ENCODE data around the gene FBXW8.

The FBXW8 gene

DNA sequence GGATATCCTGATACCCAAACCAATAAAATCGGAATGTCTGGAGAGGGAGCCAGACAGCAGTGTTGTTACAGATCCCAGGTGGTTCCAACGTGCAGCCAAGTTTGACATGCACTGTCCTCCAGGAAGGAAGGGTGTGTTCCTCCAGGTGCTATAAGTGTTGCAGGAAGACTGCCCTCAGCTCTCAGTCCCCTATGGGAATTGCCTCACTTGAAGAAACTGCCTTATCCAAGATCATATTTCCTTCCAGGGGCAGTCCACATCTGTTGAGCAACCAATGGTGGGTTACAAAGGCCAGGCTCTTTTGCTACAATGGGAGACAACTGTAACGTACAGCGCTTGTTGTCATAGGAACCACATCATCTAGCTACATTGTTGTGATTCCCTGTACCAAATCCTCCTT lies 13.3 kb upstream of the FBXW8 start:
- TF ChIP-seq, protein P1, sequence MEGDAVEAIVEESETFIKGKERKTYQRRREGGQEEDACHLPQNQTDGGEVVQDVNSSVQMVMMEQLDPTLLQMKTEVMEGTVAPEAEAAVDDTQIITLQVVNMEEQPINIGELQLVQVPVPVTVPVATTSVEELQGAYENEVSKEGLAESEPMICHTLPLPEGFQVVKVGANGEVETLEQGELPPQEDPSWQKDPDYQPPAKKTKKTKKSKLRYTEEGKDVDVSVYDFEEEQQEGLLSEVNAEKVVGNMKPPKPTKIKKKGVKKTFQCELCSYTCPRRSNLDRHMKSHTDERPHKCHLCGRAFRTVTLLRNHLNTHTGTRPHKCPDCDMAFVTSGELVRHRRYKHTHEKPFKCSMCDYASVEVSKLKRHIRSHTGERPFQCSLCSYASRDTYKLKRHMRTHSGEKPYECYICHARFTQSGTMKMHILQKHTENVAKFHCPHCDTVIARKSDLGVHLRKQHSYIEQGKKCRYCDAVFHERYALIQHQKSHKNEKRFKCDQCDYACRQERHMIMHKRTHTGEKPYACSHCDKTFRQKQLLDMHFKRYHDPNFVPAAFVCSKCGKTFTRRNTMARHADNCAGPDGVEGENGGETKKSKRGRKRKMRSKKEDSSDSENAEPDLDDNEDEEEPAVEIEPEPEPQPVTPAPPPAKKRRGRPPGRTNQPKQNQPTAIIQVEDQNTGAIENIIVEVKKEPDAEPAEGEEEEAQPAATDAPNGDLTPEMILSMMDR (IDR thresholded peaks at IDR 0.05; ENCODE audit: low read depth, low read length, missing control alignments): no peak
- no peak overlapping the region for H3K4me3 ChIP-seq (ENCODE audit: low read depth, low read length)
- no peak for DNase-seq (ENCODE audit: low read depth)

DNA sequence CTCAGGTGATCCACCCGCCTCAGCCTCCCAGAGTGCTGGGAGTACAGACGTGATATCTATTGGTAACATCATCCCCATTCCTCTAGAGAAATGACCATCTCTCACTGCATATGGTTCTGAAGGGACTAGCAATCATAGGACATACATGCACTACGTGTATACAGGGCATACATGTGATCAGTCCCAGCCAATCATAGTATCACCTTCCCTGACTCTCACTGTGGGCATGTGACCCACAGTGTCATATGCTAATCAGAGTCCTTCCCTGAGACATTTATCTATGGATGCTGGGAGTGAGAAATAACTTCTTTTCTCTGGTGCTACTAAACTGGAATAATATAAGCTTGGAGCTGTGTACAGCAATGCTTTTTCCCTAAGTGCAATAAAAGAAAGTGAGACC lies 12.1 kb upstream of the FBXW8 start:
- no peak for DNase-seq (ENCODE audit: low read depth)

DNA sequence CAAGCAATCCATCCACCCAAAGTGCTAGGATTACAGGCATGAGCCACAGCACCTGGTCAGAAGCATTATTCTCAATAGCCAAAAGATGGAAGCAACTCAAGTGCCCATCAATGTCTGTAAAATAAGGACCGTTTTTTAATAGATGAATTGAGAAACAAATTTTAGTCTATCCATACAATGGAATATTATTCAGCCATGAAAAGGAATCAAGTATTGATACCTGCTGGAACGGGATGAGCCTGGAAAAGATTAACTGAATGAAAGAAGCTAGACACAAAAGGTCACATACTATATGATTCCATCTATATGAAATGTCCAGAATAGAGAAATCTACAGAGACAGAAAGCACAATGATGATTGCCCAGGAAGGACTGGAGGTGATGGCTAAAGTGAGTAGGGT lies 9.1 kb upstream of the FBXW8 start:
- no peak overlapping the region for H3K4me3 ChIP-seq (ENCODE audit: low read depth, low read length)
- TF ChIP-seq, protein P1 (IDR thresholded peaks at IDR 0.05; ENCODE audit: low read depth, low read length, missing control alignments): no peak
- no peak for DNase-seq (ENCODE audit: low read depth)

More for the DNA sequence above, 12.1 kb upstream of the FBXW8 start:
- TF ChIP-seq, protein P1 (IDR thresholded peaks at IDR 0.05; ENCODE audit: low read depth, low read length, missing control alignments): no peak
- no peak overlapping the region for H3K4me3 ChIP-seq (ENCODE audit: low read depth, low read length)

DNA sequence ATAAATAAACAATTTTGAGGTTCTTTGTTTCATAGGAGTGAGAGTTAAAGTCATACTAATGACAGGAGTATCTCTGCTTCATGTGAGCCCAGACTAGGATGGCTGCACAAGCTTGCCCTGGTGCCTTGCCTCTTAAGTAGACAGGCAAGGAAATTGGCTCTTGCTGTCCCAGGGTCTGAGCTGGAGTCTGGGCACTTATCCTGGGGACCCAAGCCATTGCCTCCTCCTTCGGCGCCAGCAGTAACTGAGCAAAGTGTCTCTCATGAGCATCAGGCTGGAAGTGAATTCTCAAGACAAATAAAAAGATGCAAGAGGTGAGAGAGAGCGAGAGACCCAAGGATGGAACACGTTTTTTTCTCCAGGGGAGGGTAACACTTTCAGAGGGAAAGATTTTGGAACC lies 6.9 kb upstream of the FBXW8 start:
- DNase-seq (ENCODE audit: low read depth): no peak
- H3K4me3 ChIP-seq (ENCODE audit: low read depth, low read length): no peak overlapping the region
- TF ChIP-seq, protein P1 (IDR thresholded peaks at IDR 0.05; ENCODE audit: low read depth, low read length, missing control alignments): no peak

DNA sequence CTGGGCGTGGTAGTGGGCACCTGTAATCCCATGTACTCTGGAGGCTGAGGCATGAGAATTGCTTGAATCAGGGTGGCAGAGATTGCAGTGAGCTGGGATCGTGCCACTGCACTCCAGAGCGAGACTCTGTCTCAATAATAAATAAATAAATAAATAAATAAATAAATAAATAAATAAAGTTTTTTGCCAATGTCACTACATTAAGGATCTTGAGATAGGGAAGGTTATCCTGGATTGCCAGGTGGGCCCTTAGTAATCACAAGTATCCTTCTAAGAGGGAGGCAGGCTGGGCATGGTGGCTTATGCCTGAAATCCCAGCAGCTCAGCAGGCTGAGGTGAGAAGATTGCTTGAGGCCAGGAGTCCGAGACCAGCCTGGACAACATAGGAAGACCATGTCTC lies 4.5 kb upstream of the FBXW8 start:
- TF ChIP-seq, protein P1 (IDR thresholded peaks at IDR 0.05; ENCODE audit: low read depth, low read length, missing control alignments): no peak
- H3K4me3 ChIP-seq (ENCODE audit: low read depth, low read length): no peak overlapping the region
- DNase-seq (ENCODE audit: low read depth): no peak

DNA sequence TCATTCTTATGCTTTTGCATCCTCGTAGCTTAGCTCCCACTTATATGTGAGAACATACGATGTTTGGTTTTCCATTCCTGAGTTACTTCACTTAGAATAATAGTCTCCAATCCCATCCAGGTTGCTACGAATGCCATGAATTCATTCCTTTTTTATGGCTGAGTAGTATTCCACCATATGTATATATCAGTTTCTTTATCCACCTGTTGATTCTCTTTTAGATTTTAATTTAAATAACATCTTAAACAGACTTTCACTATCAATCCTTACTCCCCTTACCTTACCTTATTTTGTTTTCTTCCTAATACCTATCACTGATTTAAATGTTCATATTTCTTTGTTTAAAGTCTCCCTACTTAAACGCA lies 488 bp upstream of the FBXW8 start:
- TF ChIP-seq, protein P1 (IDR thresholded peaks at IDR 0.05; ENCODE audit: low read depth, low read length, missing control alignments): no peak
- H3K4me3 ChIP-seq (ENCODE audit: low read depth, low read length): peak overlapping the region; percentile 71; the same call in 1 of the 2 replicates
- DNase-seq (ENCODE audit: low read depth): no peak

DNA sequence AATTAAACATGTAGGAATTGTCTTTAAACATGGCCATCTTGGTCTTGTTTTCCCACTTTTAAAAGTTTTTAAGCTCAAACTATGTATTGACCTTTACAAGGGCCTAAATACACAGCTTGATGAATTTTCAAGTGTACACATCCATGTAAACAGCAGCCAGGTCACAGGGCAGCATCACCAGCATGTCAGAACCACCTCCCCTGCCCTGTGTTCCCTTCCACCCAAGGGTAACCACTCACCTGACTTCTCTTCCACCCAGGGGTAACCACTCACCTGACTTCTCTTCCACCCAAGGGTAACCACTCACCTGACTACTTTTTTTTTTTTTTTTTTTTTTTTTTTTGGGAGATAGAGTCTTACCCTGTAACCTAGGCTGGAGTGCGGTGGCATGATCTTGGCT lies 4.6 kb downstream of the FBXW8 start:
- TF ChIP-seq, protein P1 (IDR thresholded peaks at IDR 0.05; ENCODE audit: low read depth, low read length, missing control alignments): no peak
- DNase-seq (ENCODE audit: low read depth): no peak
- no peak overlapping the region for H3K4me3 ChIP-seq (ENCODE audit: low read depth, low read length)

All from GM12864 (cell line).